Endothelial cell of umbilical vein (primary cell): Measurements from ENCODE around the gene SLC18B1. TPM values are rescaled to one million over a fixed set of nuclear protein-coding genes. Genes with fewer than 3 reads are reported as not detected.

Source experiments
- BruUV-seq: library from RNA; stranded (reverse); fragments of 400-500 nt; replicated peaks from 2 replicates; lab custom pipeline; 2021; lab: Mats Ljungman, UMichigan
- CTCF ChIA-PET: fragments of 300-600, 350-600 bp; sonication (Branson Sonifier 250); formaldehyde crosslinking; loops from one replicate; lab custom pipeline; 2021; ENCODE audit warnings: antibody characterized with exemption, inconsistent platforms; lab: Charles Lee
- POLR2A ChIA-PET: fragments of 300-600, 350-600 bp; sonication (Branson Sonifier 250); formaldehyde crosslinking; loops from one replicate; lab custom pipeline; 2021; ENCODE audit warnings: antibody characterized with exemption, inconsistent platforms; lab: Charles Lee
- DNase-seq: peaks from one replicate; pipeline ENCODE4 v3.0.0-alpha.2; 2011; ENCODE audit warnings: low read depth, low spot score
- FAIRE-seq: peaks from 2 replicates; lab custom pipeline; 2011; peaks lifted over from hg19 to GRCh38; lab: Jason Lieb, UNC
- H2AFZ ChIP-seq: 2 replicates; pipeline ENCODE4 v1.6.0; 2012; ENCODE audit warnings: low read depth, low read length, control low read depth, inconsistent platforms
- H3K27ac ChIP-seq: 2 replicates; pipeline ENCODE4 v1.5.1; 2011; ENCODE audit warnings: low read depth, mild to moderate bottlenecking, control low read depth, low read length, moderate library complexity; ENCODE audit not compliant: insufficient read depth
- H3K27me3 ChIP-seq, 2 experiments: 2 replicates each; pipeline versions ENCODE4 v1.6.0 to v1.6.1; 2011; ENCODE audit warnings: low read length in 2 of 2, mixed read lengths in 1 of 2; ENCODE audit not compliant: control insufficient read depth in 2 of 2, insufficient read depth in 2 of 2
- H3K36me3 ChIP-seq, 2 experiments: 2 replicates in 1 of 2; 3 replicates in 1 of 2; pipeline ENCODE4 v1.5.1; 2011; ENCODE audit warnings: low read length in 2 of 2, mild to moderate bottlenecking in 1 of 2, moderate library complexity in 1 of 2; ENCODE audit not compliant: control insufficient read depth in 2 of 2, insufficient read depth in 2 of 2; ENCODE audit errors: extremely low read depth in 1 of 2
- H3K4me1 ChIP-seq: 3 replicates; pipeline ENCODE4 v1.5.1; 2011; ENCODE audit warnings: mild to moderate bottlenecking, low read length; ENCODE audit not compliant: control insufficient read depth, insufficient read depth; ENCODE audit errors: extremely low read depth
- H3K4me2 ChIP-seq: 2 replicates; pipeline ENCODE4 v1.6.1; 2011; ENCODE audit warnings: low read length, control low read depth, mixed read lengths; ENCODE audit not compliant: insufficient read depth
- H3K4me3 ChIP-seq, 3 experiments: fragments of 200-600 bp in 1 of 3; sonication (generic), shearing (Covaris generic) in 1 of 3; replicated peaks in 1 of 3; 2 replicates each; pipeline ENCODE4 v1.5.1; 2011 to 2016; ENCODE audit warnings: control low read depth in 3 of 3, low read length in 3 of 3, mild to moderate bottlenecking in 2 of 3, inconsistent platforms in 1 of 3, low read depth in 1 of 3, moderate library complexity in 1 of 3; ENCODE audit not compliant: insufficient read depth in 1 of 3
- H3K79me2 ChIP-seq: 2 replicates; pipeline ENCODE4 v1.6.0; 2012; ENCODE audit warnings: low read length, inconsistent platforms; ENCODE audit not compliant: control insufficient read depth, insufficient read depth
- H3K9ac ChIP-seq: replicated peaks from 2 replicates; pipeline ENCODE3; 2011; ENCODE audit warnings: low read length, control low read depth; ENCODE audit not compliant: insufficient read depth; ENCODE audit errors: extremely low read depth
- H3K9me1 ChIP-seq: replicated peaks from 3 replicates; pipeline ENCODE4 v1.6.0; 2011; ENCODE audit warnings: mild to moderate bottlenecking, low read length; ENCODE audit not compliant: control insufficient read depth, insufficient read depth; ENCODE audit errors: extremely low read depth
- H3K9me3 ChIP-seq: replicated peaks from 2 replicates; pipeline ENCODE4 v1.5.1; 2012; ENCODE audit warnings: low read length, inconsistent platforms; ENCODE audit not compliant: control insufficient read depth, insufficient read depth
- H4K20me1 ChIP-seq: replicated peaks from 2 replicates; pipeline ENCODE3; 2011; ENCODE audit warnings: mild to moderate bottlenecking, low read length; ENCODE audit not compliant: control insufficient read depth, insufficient read depth; ENCODE audit errors: extremely low read depth
- EZH2 ChIP-seq: IDR thresholded peaks from 2 replicates; pipeline ENCODE4 v1.6.1; 2012; ENCODE audit warnings: borderline replicate concordance, low read depth, mild to moderate bottlenecking, moderate library complexity, low read length, inconsistent platforms; ENCODE audit not compliant: severe bottlenecking
- FOS ChIP-seq: IDR thresholded peaks from 2 replicates; pipeline ENCODE4 v1.6.1; 2011; ENCODE audit warnings: mild to moderate bottlenecking, low read length, moderate library complexity, borderline replicate concordance; ENCODE audit not compliant: insufficient read depth
- GATA2 ChIP-seq: IDR thresholded peaks from 2 replicates; pipeline ENCODE4 v1.7.0; 2011; ENCODE audit warnings: low read depth, mild to moderate bottlenecking, moderate library complexity, mixed read lengths, low read length; ENCODE audit not compliant: insufficient read length, insufficient read depth
- JUN ChIP-seq: IDR thresholded peaks from 2 replicates; pipeline ENCODE4 v1.6.1; 2011; ENCODE audit warnings: borderline replicate concordance, low read depth; ENCODE audit not compliant: insufficient read length, insufficient read depth
- MAX ChIP-seq: IDR thresholded peaks from 2 replicates; pipeline ENCODE4 v1.6.1; 2011; ENCODE audit not compliant: insufficient read depth, insufficient read length
- MYC ChIP-seq: IDR thresholded peaks from one replicate; pipeline ENCODE4 v1.6.1; 2011; ENCODE audit warnings: mild to moderate bottlenecking, low read depth, low read length
- POLR2A ChIP-seq: IDR thresholded peaks from 2 replicates; pipeline ENCODE4 v1.6.1; 2012; ENCODE audit warnings: low read depth, mild to moderate bottlenecking, control low read depth, low read length
- POLR2AphosphoS5 ChIP-seq: IDR thresholded peaks from 2 replicates; pipeline ENCODE4 v1.6.1; 2012; ENCODE audit warnings: low read depth, mild to moderate bottlenecking, control low read depth, low read length, moderate library complexity; ENCODE audit not compliant: insufficient read depth
- dilution Hi-C: fragments of 300-500 bp; cut with MboI; formaldehyde crosslinking; loops from one replicate; pipeline ENCODE4 v1.15.0; 2019; ENCODE audit warnings: low sequenced_read_pairs; ENCODE audit not compliant: extremely low pct_ligation_motif_present
- intact Hi-C: fragments of 100-400 bp; cut with micrococcal nuclease; formaldehyde crosslinking; loops from one replicate; pipeline ENCODE4 v1.10.0; 2022
- polyA plus RNA-seq, 4 experiments: library from polyadenylated mRNA; depleted of rRNA in 3 of 4; stranded (reverse) in 3 of 4; unstranded in 1 of 4; fragments of >200 nt; gene quantifications; 2 replicates each; pipeline versions ENCODE4 v1.2.1 to v1.2.3, GENCODE V29; 2011 to 2012; ENCODE audit warnings: missing spikeins in 1 of 4
- total RNA-seq: library from RNA; stranded (reverse); gene quantifications from 2 replicates; pipeline ENCODE4 v1.2.3, GENCODE V29; 2021
- TF ChIP-seq, protein P1 (sequence below), 2 donors: IDR thresholded peaks; 1 replicate in 1 of 2; 2 replicates in 1 of 2; pipeline ENCODE4 v1.5.1; 2011; ENCODE audit warnings: low read length in 2 of 2, mild to moderate bottlenecking in 2 of 2, moderate library complexity in 2 of 2, control low read depth in 1 of 2, inconsistent platforms in 1 of 2, low read depth in 1 of 2; ENCODE audit not compliant: insufficient read depth in 1 of 2; ENCODE audit errors: extremely low read depth in 1 of 2

SLC18B1 gene
- total and polyA plus RNA-seq, 2 donors (not counting 3 experiments of a cell fraction or from before 2014, with no cell fraction given) = 8.4 to 9.2 TPM

DNA sequence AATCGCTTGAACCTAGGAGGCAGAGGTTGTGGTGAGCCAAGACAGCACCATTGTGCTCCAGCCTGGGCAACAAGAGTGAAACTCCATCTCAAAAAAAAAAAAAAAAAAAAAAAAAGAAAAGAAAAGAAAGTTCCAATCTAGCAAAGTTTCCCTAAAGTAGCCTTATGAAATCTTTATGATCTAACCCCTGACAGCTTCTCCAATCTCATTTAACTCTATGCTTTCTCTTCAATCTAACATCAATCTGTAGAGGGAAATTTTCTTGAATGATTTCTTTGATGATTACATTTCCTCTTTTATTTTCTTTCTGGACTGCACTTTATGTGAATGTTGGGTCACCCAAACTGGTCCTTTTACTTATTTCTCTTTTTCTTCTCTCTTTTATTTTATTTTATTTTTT is 2.2 kb upstream of the SLC18B1 start:
- POLR2A ChIA-PET = interaction anchor here (1.5 kb wide), 1 partner anchor 14 kb away, joined by 3 read pairs; the partner anchor contains the start of gene RPS12
- no peaks in the 10 kb centered on the region for H3K9me3 ChIP-seq
- TF ChIP-seq POLR2A (no peak), POLR2AphosphoS5 (no peak), EZH2 (no peak), MYC (no peak), FOS (no peak), MAX (no peak), GATA2 (no peak), JUN (no peak)
- TF ChIP-seq, protein P1, sequence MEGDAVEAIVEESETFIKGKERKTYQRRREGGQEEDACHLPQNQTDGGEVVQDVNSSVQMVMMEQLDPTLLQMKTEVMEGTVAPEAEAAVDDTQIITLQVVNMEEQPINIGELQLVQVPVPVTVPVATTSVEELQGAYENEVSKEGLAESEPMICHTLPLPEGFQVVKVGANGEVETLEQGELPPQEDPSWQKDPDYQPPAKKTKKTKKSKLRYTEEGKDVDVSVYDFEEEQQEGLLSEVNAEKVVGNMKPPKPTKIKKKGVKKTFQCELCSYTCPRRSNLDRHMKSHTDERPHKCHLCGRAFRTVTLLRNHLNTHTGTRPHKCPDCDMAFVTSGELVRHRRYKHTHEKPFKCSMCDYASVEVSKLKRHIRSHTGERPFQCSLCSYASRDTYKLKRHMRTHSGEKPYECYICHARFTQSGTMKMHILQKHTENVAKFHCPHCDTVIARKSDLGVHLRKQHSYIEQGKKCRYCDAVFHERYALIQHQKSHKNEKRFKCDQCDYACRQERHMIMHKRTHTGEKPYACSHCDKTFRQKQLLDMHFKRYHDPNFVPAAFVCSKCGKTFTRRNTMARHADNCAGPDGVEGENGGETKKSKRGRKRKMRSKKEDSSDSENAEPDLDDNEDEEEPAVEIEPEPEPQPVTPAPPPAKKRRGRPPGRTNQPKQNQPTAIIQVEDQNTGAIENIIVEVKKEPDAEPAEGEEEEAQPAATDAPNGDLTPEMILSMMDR (IDR thresholded peaks at IDR 0.05; ENCODE audit: extremely low read depth in 1 of 2, insufficient read depth in 1 of 2, low read depth in 1 of 2, low read length in 2 of 2) = no peak
- H4K20me1 ChIP-seq = no peaks in the 10 kb centered on the region
- peaks cover 3% of the 10 kb centered on the region for H3K4me1 ChIP-seq
- no peak overlapping the region for H2AFZ ChIP-seq
- no peak for FAIRE-seq
- no peaks in the 10 kb centered on the region for H3K36me3 ChIP-seq
- peaks cover 3% of the 10 kb centered on the region in 2 experiments for H3K27me3 ChIP-seq
- DNase-seq = no peak
- H3K4me2 ChIP-seq = no peak overlapping the region
- H3K9me1 ChIP-seq = no peaks in the 10 kb centered on the region
- CTCF ChIA-PET = interaction anchor here (0.7 to 4.7 kb wide), 7 partner anchors 9 to 270 kb away, joined by 3 to 154 read pairs (median 4); no protein-coding TSS in a partner anchor
- no peak overlapping the region for H3K9ac ChIP-seq
- no peak overlapping the region for H3K4me3 ChIP-seq
- dilution Hi-C loops = no loop called here
- intact Hi-C loops = no loop called here
- no TSS peak for BruUV-seq
- no peak overlapping the region for H3K27ac ChIP-seq
- H3K79me2 ChIP-seq = no peaks in the 10 kb centered on the region
